Natural killer cell treated with Interleukin-12 subunit alpha and Interleukin-12 subunit beta and Interleukin-15 and Interleukin-18, amount 100 ng/mL, for 72 hours (primary cell): ENCODE data around the gene GRIK2. TPM values are rescaled to one million over a fixed set of nuclear protein-coding genes. Genes with fewer than 3 reads are reported as not detected.
"Not testable (repeated sequence)": the region's sequence is repeated elsewhere in the genome, so short reads cannot be mapped to it uniquely, and the experiment has no call there.

Experiments used
- ATAC-seq, 2 donors: fragments of 150-1000 bp; cut with Tn5 transposase in 1 of 2; sonication (Bioruptor Pico), chemical (Tn5 transposase) in 1 of 2; 2 replicates each; pipeline ENCODE4 v1.10.0; 2021
- DNase-seq: peaks from one replicate; pipeline ENCODE4 v3.0.0; 2022; ENCODE audit warnings: low spot score
- H3K27ac Mint-ChIP-seq, 2 donors: 1 replicate in 1 of 2; 2 replicates in 1 of 2; pipeline ENCODE4 v1.8.0; 2022; ENCODE audit warnings: mixed read lengths in 2 of 2, mild to moderate bottlenecking in 1 of 2, moderate library complexity in 1 of 2
- H3K27me3 Mint-ChIP-seq, 2 donors: 1 replicate in 1 of 2; 2 replicates in 1 of 2; pipeline ENCODE4 v1.8.0; 2022; ENCODE audit warnings: mixed read lengths in 2 of 2
- H3K36me3 Mint-ChIP-seq: one replicate; pipeline ENCODE4 v1.8.0; 2022; ENCODE audit warnings: mixed read lengths
- H3K4me1 Mint-ChIP-seq, 2 donors: 1 replicate in 1 of 2; 2 replicates in 1 of 2; pipeline ENCODE4 v1.8.0; 2022; ENCODE audit warnings: low read depth in 2 of 2, mixed read lengths in 2 of 2, mild to moderate bottlenecking in 1 of 2
- H3K4me3 Mint-ChIP-seq: one replicate; pipeline ENCODE4 v1.8.0; 2022; ENCODE audit warnings: mixed read lengths
- H3K9me3 Mint-ChIP-seq: 2 replicates; pipeline ENCODE4 v1.8.0; 2022; ENCODE audit warnings: mixed read lengths
- total RNA-seq, 2 donors: library from RNA; stranded (reverse); gene quantifications; one replicate each; pipeline ENCODE4 v1.2.3, GENCODE V29; 2022

GRIK2 gene
- total RNA-seq, 2 donors from 2014 or later = not detected

DNA sequence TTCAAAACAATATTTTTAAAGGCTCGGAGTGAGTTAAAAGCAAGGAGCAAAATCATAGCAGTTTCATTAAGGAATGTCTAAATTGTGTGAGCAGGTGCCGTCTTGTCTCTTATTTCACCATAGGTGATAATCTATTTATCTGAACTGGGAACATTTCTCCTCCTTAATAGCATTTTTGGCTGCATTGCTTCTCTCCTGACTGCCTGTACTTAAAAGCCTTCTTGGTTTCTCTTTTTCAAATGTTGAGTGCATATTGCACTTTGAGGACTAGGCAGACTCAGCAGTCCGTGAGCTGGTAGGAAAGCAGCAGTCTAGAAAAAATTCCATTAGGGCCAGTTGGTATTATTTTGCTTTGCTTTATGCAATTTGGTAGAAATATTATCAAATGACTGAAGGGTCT lies 645.9 kb downstream of the GRIK2 start:
- no peaks in the 10 kb centered on the region for H3K27me3 Mint-ChIP-seq
- peaks cover 9% of the 10 kb centered on the region for H3K9me3 Mint-ChIP-seq
- no peak for DNase-seq
- H3K4me1 Mint-ChIP-seq = no peaks in the 10 kb centered on the region
- H3K27ac Mint-ChIP-seq = no peak overlapping the region
- ATAC-seq = no peak
- H3K36me3 Mint-ChIP-seq = no peaks in the 10 kb centered on the region
- no peak overlapping the region for H3K4me3 Mint-ChIP-seq

DNA sequence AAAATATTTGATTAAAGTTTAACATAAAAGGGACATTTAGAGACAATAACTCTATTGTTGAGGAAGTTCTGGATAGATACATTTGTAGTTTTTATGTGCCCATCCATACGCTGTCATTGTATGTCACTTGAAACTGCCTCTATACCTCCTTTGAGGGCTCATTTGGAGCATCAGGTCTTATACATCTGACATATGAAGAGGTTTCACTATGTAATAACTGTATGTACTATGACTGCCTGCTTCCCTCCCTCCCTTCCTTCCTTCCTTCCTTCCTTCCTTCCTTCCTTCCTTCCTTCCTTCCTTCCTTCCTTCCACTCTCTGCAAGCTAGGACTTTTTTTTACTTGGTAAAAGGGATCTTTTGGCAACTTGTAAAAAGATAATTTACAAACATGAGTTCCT lies 657.5 kb downstream of the GRIK2 start:
- Mint-ChIP-seq H3K4me1 (no peaks in the 10 kb centered on the region), H3K36me3 (no peaks in the 10 kb centered on the region), H3K27me3 (no peaks in the 10 kb centered on the region), H3K4me3 (no peak overlapping the region), H3K27ac (no peak overlapping the region), H3K9me3 (peaks cover 8% of the 10 kb centered on the region)
- ATAC-seq = no peak
- no peak for DNase-seq

DNA sequence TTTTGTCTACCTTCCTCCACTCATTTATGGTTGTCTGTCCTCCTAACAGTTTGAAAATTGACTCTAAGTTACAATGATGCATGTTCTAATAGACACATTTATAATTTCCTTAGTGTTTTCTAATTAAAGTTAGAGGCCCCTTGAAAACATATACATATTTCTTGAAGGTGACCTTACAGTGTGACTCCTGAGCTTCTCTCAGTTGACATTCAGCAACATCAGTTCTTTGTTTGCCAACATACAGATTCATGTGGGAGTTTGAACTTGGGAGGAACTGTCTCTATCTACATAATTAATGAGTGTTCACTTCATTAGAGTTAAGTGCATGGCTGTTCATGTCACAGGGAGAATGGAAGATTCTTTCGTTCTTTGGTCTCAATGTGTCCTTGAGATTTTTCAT lies 658.2 kb downstream of the GRIK2 start:
- Mint-ChIP-seq H3K4me1 (no peaks in the 10 kb centered on the region), H3K9me3 (peaks cover 8% of the 10 kb centered on the region), H3K4me3 (no peak overlapping the region), H3K36me3 (no peaks in the 10 kb centered on the region), H3K27ac (no peak overlapping the region), H3K27me3 (no peaks in the 10 kb centered on the region)
- DNase-seq (no peak), ATAC-seq (no peak)

DNA sequence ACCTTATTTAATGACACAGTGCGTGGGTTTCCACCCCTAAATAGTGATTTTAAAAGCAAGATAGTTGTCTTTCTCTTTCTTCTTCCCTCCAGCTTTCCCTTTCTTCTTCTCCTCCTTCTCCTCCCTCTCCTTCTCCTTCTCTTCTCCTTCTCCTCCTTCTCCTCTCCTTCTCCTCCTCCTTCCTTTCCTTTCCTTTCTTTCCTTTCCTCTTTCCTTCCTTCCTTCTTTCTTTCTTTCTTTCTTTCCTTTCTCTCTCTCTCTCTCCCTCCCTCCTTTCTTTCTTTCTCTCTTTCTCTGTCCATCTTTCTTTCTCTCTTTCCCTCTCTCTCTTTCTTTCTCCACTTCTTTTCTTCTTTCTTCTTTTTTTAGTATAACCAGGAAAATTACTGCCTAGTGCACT lies 670.6 kb downstream of the GRIK2 start:
- DNase-seq (no peak), ATAC-seq (no peak)
- Mint-ChIP-seq H3K4me3 (no peak overlapping the region), H3K27ac (no peak overlapping the region), H3K36me3 (no peaks in the 10 kb centered on the region), H3K4me1 (no peaks in the 10 kb centered on the region), H3K9me3 (peaks cover 13% of the 10 kb centered on the region), H3K27me3 (no peaks in the 10 kb centered on the region)

DNA sequence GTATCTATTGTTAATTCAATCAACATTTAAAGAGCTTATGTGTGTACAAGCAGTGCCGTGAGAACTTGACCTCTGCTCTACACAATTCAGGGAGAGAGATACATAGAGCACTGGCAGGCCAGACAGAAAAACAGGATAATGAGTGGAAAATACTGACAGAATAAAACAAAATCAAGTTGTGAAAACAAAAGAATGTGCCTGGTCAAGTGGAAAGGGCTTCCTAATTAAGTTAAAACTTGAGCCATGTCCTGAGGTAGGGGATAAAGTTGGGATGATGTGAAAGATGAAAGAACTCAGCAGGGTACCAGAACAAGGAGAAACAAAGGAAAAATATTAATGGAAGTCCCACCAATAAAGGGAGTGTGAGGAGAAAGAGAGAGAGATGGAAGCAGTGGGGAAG lies 672.8 kb downstream of the GRIK2 start:
- Mint-ChIP-seq H3K27ac (no peak overlapping the region), H3K9me3 (peaks cover 10% of the 10 kb centered on the region), H3K36me3 (no peaks in the 10 kb centered on the region), H3K27me3 (no peaks in the 10 kb centered on the region), H3K4me3 (no peak overlapping the region), H3K4me1 (no peaks in the 10 kb centered on the region)
- DNase-seq = no peak
- no peak for ATAC-seq

DNA sequence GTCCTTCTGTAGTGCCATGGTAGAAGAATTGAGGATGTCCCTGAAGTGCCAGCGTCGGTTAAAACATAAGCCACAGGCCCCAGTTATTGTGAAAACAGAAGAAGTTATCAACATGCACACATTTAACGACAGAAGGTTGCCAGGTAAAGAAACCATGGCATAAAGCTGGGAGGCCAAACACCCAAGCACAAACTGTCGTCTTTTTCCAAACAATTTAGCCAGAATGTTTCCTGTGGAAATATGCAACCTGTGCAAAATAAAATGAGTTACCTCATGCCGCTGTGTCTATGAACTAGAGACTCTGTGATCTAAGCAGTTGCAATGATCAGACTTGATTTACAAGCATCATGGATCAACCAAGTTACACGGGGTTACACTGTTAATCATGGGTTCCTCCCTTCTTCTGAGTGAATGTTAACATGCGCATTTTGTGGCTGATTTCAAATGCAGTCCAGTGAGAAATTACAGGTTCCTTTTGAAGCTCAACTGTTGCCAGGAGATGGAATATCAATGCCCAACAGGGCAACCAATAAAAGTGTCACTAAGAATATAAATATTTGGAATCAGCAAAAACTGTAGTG lies 674.9 kb downstream of the GRIK2 start:
- H3K27me3 Mint-ChIP-seq = no peaks in the 10 kb centered on the region
- no peak for DNase-seq
- ATAC-seq = no peak
- H3K9me3 Mint-ChIP-seq = peaks cover 14% of the 10 kb centered on the region
- no peak overlapping the region for H3K27ac Mint-ChIP-seq
- H3K4me1 Mint-ChIP-seq = no peaks in the 10 kb centered on the region
- peaks cover 4% of the 10 kb centered on the region for H3K36me3 Mint-ChIP-seq
- H3K4me3 Mint-ChIP-seq = no peak overlapping the region

DNA sequence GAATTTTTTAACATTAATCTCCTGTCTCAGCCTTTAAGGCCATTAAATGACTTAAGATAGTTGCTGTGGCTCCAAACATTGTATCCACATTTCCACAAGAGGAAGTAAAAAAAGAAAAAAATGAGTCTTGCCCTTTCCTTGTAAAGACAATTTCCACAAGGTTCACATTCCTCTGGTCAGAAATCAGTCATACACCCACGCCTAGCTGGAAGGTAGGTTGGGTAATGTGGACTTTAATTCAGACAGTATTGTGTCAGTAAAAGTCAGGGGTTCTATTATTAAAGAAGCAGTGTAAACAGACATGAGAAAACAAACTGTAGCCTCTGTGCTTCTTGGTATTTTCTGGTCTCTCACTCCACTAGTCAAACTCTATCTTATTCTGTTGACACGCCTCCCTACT lies 682.0 kb downstream of the GRIK2 start:
- H3K9me3 Mint-ChIP-seq = peaks cover 28% of the 10 kb centered on the region
- no peaks in the 10 kb centered on the region for H3K27me3 Mint-ChIP-seq
- ATAC-seq (no peak), DNase-seq (no peak)
- H3K4me3 Mint-ChIP-seq = no peak overlapping the region
- no peaks in the 10 kb centered on the region for H3K4me1 Mint-ChIP-seq
- H3K27ac Mint-ChIP-seq = no peak overlapping the region
- peaks cover 10% of the 10 kb centered on the region for H3K36me3 Mint-ChIP-seq

DNA sequence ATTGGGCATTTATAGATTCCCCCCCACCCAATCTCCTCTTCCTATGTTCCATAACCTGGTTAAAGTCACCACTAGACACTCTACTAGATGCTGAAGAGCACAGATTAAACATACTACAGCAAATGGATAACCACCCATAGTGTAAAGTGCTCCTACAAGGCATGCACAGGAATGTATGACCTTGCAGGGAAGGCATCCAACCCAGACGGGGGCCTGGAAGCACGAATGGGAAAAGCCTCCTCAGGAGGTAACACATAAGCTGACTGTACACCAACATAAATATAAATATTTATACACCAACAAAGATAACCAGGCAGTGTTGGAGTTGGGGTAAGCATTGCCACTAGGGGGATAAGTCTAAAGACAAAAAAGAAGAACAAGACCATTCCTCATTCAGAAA lies 691.7 kb downstream of the GRIK2 start:
- peaks cover 6% of the 10 kb centered on the region for H3K36me3 Mint-ChIP-seq
- H3K4me1 Mint-ChIP-seq = no peaks in the 10 kb centered on the region
- DNase-seq (no peak), ATAC-seq (no peak)
- peaks cover 11% of the 10 kb centered on the region for H3K9me3 Mint-ChIP-seq
- H3K27ac Mint-ChIP-seq = no peak overlapping the region
- no peaks in the 10 kb centered on the region for H3K27me3 Mint-ChIP-seq
- H3K4me3 Mint-ChIP-seq = no peak overlapping the region

DNA sequence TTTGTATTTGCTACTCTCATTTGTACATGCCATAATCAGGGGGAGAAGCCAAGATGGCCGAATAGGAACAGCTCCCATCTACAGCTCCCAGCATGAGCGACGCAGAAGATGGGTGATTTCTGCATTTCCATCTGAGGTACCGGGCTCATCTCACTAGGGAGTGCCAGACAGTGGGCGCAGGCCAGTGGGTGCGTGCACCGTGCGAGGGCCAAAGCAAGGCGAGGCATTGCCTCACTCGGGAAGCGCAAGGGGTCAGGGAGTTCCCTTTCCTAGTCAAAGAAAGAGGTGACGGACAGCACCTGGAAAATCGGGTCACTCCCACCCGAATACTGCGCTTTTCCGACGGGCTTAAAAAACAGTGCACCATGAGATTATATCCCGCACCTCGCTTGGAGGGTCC lies 694.7 kb downstream of the GRIK2 start:
- not testable (repeated sequence) for H3K4me3 Mint-ChIP-seq, H3K9me3 Mint-ChIP-seq, H3K4me1 Mint-ChIP-seq, H3K27ac Mint-ChIP-seq, DNase-seq, ATAC-seq, H3K36me3 Mint-ChIP-seq, H3K27me3 Mint-ChIP-seq

DNA sequence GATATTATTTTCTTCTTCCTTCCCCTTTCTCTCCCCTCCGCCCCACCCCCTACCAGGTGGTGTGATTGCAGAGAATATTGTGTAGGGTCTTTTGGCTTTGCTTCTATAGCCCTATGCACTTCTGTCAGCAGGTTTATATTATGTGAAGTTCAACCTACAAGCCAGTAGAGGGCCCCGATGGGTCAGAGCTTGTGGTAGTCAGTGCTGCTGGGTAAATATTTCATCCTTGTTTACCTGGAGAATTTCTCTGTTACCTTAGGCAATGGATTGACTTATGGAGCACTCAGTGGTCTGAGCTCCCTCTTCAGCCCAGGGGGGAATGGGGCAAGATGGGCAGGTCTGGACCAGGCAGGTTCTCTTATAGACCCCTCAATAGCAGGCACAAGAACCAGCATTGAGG lies 720.9 kb downstream of the GRIK2 start:
- Mint-ChIP-seq H3K27me3 (no peaks in the 10 kb centered on the region), H3K9me3 (peaks cover 6% of the 10 kb centered on the region)

DNA sequence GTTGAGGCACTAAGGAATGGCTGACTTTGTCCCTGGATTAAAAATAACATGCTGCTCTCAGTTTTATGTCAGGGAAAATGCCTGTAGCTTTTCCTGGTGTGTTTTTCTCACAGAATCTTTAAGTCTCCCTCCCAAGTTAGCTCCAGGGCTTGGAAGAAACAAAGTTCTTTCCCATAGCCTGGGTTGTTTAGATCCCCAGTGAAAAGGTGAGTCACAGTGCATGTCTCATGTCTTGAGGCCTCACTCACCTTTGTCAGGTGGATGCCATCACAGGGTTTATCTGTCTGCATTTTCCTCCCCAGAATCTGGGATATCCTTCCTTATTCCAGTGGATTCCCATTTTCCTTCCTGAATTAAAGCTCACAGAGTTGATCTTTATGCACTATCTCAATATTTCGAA lies 722.4 kb downstream of the GRIK2 start:
- H3K9me3 Mint-ChIP-seq = peaks cover 10% of the 10 kb centered on the region
- H3K4me3 Mint-ChIP-seq = no peak overlapping the region
- DNase-seq (no peak), ATAC-seq (no peak)
- H3K27ac Mint-ChIP-seq = no peak overlapping the region
- H3K36me3 Mint-ChIP-seq = no peaks in the 10 kb centered on the region
- no peaks in the 10 kb centered on the region for H3K4me1 Mint-ChIP-seq
- H3K27me3 Mint-ChIP-seq = no peaks in the 10 kb centered on the region

More for the DNA sequence above, 720.9 kb downstream of the GRIK2 start:
- Mint-ChIP-seq H3K4me1 (no peaks in the 10 kb centered on the region), H3K36me3 (no peaks in the 10 kb centered on the region), H3K4me3 (no peak overlapping the region), H3K27ac (no peak overlapping the region)
- no peak for ATAC-seq
- DNase-seq = no peak

DNA sequence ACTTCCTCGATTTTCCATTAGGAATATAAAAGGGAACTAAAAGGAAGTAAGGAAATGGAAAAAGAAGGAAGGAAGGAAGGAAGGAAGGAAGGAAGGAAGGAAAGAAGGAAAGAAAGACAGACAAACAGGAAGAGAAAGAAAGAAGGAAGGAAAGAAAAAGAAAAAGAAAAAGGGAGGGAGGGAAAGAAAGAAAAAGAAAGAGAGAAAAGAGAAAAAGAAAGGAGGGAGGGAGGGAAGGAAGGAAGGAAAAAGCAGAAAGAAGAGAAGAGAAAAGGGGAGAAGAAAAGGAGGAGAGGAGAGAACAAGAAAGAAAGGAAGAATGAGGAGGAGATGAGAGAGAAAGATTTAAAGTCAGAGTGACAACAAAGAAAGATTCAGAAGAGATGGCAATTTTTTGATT lies 724.5 kb downstream of the GRIK2 start:
- no peak overlapping the region for H3K27ac Mint-ChIP-seq
- no peak overlapping the region for H3K4me3 Mint-ChIP-seq
- ATAC-seq = no peak
- DNase-seq = no peak
- no peaks in the 10 kb centered on the region for H3K4me1 Mint-ChIP-seq
- no peaks in the 10 kb centered on the region for H3K36me3 Mint-ChIP-seq
- H3K27me3 Mint-ChIP-seq = no peaks in the 10 kb centered on the region
- H3K9me3 Mint-ChIP-seq = peaks cover 14% of the 10 kb centered on the region
